NCI-H1105 (cell line): ENCODE measurements around the gene DBNL.

Experiments
- DNase-seq: peaks from one replicate; lab custom pipeline; 2025; lab: John Stamatoyannopoulos, UW

DBNL gene

DNA sequence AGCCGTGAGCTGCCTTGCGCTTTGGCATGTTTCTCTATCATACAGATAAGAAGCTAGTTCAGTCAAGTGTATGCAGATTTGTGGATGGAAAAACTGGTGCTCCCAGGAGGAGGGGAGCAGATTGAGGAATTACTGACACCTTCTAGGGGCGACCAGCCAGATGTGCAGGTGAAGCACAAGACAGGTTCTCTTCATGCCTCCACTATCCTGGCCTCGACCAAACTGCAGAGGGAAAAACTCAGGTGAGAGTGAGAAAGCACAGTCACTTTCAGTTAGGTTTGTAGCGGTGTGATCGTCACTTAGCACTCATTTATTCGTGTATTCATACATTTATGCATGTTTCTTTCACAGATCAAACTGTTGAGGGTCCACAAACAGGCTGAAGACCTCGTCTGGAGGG is 600 bp upstream of the DBNL start:
- DNase-seq: no peak

DNA sequence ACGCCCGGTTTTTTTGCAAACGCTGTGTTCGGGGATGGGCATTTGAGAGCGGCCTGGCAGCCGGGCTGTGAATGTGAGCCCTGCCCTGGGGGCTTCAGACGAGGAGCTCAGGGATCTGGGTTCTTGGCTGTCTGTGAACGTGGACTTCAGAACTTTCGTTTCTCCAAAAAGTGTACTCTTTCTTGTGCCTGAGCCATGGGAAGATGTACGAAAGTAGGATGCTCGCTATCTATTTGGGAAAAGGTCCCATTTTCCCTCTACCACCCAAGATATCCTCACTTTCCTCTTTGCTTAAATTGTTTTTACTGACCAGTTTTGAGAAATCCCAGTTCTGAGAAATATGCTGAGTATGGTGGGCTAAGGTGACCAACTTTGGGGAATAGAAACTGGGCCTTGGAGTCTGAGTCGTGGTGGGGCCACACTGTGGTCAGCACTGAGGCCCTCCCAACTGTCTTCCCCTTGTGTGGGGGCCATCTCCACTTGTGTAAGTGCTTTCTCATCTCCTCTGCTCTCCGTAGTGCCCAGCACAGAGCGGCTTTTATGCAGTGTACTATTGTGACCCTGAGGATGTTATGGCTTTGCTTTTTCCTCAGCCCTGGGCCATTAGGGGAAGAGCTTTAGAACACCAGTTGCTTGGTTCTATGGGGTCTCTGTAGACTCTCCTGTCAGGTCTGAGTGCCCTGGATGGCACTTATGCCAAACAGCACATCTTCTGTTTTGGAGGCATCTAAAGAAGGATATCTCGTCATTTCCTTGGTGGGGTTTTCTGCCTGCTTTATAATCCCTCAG is 918 bp downstream of the DBNL start:
- DNase-seq: no peak

DNA sequence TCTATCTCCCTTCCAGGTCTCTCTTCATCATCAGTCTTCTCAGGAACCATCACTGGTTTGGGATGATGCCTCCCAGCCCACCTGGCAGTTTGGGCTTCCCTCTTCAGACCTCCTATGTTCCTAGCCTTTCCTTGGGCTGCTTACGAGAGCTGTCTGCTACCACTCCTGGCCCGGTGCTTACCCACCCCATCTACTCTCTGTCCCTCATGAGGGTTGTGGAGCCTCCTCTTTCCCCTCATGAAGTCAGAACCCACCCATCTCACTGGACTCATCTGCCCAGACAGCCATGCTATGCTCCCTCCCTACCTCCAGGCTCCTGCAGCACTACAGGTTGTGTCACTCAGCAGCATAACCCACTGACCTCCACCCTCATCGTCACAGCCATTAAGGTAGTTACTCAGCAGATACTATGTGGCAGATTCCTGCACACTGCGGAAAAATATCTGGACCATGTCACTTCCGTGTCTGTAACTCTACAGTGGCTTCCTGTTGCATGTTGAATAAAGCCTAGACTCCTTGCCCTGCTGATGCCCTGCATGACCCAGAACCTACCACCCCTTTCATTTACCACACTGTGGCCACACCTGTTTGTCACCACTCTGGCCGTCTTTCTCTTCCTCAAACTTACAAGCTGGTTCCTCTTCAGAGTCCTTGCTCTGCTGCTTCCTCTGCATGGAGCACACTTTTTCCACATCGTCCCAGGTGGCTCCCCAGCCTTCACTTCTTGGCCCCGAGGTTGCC is 2.0 kb downstream of the DBNL start:
- DNase-seq: no peak

DNA sequence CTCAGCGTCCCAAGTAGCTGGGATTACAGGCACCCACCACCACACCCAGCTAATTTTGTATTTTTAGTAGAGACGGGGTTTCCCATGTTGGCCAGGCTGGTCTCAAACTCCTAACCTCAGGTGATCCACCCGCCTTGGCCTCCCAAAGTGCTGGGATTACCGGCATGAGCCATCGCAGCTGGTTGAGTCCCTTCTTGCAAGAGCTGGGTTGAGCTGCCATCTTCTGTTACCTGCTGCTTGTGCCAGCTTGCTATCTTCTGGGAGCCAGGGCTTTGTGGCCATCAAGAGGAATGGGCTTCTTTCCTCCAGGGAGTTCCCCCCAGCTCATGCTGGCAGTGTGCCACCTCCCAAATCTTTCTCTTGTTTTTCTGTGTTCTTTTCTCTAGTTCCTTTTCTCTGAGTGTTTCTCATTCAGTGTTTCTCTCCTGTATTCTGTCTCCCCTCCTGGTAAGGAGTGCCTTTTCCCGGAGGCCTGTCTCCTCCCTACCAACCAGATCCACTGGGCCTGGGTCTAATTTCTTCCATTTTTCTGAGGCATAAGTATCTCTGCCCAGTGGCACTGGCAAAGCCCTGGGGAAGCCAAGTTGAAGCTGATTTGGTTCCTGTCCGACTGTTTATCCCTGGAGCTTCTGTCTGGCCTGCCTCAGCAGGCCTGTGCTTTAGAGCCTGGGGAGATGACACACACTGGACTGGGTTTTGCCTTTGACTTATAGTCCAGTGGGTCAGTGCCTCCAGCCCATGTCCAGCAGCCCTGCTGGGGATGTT is 3.7 kb downstream of the DBNL start:
- DNase-seq: no peak

DNA sequence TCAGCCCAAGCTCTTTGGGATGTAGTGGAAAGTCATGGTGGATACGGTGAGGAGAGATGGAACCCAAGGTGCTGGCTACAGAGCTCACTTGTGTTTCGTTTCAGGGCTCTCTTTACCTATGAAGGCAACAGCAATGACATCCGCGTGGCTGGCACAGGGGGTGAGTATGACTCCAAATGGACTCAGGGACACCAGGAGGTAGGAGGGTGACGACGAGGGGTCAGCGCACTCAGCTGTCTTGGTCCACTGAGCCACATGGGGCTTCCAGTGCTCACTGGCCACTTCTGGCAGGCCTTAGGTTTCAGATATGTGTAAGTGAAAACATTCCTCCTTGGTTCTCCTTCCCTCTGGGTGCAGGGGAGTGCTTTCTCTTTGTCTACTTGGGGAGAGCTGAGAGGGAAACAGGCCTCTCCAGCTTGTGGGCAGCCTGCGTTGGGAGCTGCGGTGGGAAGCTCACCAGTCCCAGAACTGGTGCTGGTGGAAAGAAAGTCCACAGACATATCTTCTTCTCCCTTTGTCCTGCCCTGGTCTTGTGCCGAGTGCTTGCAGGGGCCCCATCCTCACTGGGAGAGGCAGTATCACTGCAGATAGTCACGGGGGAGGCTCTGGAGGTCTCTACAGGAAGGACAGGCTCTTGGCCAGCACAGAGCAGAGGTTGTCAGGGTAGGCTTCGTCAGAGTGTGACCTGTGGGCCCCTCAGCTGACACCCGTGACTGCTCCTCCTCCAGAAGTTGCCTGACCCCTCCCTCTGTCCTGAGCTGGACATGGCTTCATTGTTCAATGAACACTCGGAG is 5.8 kb downstream of the DBNL start:
- no peak for DNase-seq

DNA sequence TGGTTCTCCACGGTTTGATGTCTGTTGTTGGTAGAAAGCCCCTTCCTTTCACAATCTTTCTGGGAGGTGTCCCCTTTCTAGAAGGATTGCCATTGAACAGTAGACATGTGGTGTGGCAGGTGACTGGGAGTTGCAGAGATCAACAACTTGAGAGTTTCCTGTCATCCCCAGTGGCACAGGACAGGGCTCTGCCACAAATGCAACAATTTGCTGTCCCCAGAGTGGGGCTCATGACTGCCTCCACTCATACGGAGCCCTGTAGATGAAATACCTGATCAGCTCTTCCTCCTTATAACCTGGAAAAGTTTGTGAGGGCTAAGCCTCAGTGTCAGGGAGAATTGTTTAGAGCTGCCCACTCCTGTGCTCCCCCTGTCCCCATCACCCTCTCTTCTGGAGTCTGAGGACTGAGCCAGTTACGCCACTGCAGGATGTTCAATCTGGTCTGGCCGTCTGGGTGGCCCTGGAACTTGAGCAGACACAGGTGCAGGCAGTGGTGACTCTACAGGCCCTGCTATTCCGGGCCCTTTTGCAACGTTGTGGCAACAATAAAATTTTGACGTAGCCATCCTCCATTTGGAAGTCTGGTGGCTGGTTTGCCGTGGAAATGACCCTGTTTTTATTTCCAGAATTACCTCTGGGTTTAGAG is 6.5 kb downstream of the DBNL start:
- no peak for DNase-seq

DNA sequence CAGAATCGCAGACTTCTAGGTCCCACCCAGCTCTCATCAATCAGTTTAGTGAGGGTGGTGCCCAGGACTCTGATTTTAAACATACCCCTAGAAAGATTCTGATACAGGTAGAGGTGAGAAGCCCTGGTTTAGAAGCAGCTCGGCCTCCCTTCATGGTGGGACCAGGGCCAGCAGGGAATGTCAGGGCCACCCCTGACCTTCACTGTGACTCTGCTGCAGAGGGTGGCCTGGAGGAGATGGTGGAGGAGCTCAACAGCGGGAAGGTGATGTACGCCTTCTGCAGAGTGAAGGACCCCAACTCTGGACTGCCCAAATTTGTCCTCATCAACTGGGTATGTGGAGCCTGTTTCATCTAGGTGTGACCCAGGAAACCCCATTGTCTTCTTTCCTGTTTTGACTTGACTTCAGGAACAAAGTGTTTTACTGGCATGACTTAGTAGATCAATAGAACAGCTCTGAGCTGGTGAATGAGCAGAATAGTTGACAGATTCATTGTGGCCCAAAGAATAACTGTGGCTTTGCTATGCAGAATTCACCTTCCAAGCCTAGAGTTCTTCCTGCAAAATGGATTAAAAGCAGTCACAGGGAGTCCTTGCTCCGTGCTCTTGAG is 7.2 kb downstream of the DBNL start:
- no peak for DNase-seq

DNA sequence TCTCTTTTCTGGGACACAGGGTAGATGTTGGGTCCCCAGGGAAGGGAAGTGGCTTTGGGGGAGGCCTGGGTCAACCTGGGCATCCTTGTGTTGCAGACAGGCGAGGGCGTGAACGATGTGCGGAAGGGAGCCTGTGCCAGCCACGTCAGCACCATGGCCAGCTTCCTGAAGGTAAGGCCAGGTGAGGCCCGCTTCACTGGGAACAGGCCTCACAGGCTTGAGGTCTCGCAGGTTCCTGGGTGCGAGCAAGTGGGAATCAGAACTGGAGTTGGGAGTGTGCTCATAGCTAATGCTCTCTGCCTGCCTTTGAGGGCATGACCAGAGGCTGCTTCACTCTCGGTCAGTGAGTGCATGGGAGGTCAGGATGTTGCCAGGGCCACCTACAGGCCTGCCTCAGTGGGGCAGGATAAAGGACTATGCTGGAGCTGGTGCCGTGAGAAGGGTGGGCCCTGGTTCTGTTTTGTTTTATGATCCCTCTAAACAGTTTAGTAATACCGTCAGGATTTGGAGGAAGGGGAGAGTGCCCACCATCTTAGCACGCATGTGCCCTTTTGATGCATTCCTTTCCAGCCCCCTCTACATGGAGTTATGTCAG is 8.4 kb downstream of the DBNL start:
- no peak for DNase-seq

DNA sequence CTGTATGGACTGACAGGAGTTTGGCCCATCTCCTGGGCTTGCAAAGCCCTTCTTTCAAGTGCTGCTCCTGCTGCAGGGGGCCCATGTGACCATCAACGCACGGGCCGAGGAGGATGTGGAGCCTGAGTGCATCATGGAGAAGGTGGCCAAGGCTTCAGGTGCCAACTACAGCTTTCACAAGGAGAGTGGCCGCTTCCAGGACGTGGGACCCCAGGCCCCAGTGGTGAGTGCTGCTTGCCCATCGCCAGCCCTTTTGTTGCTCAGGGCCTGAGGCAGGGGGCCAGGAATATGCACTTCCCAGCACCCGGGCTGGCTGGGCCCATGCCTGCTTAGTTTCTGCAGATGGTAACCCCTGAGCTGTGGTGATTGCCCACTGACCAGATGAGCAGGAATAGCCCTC is 12.2 kb downstream of the DBNL start:
- no peak for DNase-seq

DNA sequence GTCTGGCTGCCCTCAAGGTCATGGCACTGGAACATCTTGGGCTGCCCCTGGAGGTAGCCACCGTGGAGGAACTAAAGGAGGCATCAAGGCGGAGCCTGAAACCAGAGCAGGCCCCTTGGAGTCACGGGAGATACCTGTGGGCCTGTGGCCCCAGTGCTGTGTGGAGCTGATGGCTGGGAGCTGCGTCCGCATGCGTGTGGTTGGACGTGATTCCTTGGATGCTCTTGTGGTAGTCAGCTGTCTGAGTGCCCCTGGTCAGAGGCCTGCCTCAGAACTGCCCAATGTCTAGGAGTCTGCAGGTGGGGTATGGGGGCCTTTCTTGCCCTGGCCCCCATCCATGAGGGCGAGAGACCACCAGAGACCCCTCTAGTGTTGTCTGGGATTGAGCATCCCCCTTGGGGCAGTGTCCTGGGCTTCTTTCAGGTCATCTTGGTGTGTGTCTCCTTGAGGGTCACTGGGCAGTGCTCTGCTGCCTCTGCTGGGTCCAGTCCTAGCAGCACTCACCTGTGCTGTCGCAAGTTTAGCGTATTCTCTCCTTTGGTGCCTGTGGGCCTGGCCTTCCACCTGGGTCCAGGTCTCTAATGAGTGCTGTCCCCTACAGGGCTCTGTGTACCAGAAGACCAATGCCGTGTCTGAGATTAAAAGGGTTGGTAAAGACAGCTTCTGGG is 12.8 kb downstream of the DBNL start:
- DNase-seq: no peak

DNA sequence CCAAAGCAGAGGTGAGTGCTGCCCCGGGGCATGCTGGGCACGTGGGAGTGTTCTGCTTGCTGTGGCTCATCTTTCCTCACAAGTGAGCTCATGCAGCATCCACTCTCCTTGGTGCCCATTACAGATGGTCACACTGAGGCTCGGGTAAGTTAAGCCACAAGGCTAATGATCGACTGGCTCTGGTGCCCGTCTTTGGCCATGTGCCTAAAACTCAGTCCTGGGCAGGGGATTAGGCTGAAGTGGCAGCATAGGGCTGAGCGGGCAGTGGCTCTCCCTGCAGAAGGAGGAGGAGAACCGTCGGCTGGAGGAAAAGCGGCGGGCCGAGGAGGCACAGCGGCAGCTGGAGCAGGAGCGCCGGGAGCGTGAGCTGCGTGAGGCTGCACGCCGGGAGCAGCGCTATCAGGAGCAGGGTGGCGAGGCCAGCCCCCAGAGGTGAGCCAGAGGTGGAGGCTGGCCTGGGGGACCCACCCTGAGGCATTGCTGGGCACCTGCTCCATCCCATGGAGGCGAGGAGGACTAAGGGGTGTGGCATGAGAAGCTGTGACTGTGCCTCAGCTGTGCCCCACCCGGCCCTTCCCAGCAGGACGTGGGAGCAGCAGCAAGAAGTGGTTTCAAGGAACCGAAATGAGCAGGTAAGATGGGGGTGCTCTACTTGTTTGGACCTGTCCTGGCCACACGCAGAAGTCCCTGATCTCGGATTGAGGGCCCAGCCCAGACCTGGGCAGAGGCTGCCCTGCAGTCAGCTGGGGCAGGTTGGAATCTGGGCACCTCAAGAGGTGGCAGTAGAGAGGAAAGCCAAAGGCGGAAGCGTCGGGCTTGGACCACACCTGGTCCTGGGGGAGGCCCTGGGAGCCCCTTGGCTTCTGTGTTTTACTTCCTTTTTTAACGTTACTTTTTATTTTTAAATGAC is 13.6 kb downstream of the DBNL start:
- no peak for DNase-seq

DNA sequence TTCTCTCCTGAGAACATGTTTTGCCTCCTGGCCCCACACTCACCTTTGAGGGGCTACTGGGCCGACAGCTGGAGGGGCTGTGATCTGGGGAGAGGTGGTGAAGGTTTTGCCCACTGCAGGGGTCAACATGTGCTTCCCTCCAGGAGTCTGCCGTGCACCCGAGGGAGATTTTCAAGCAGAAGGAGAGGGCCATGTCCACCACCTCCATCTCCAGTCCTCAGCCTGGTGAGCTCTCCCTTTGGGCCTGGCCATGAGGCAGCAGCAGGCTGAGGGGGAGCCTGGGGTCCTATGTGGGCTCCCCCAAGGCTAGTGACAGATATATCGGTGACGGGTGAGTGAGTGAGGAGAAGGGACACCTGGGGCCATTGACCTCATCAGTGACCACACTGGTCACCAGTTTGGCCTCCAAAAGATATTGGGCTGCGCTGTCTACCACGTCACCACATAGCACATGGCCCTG is 14.3 kb downstream of the DBNL start:
- no peak for DNase-seq

DNA sequence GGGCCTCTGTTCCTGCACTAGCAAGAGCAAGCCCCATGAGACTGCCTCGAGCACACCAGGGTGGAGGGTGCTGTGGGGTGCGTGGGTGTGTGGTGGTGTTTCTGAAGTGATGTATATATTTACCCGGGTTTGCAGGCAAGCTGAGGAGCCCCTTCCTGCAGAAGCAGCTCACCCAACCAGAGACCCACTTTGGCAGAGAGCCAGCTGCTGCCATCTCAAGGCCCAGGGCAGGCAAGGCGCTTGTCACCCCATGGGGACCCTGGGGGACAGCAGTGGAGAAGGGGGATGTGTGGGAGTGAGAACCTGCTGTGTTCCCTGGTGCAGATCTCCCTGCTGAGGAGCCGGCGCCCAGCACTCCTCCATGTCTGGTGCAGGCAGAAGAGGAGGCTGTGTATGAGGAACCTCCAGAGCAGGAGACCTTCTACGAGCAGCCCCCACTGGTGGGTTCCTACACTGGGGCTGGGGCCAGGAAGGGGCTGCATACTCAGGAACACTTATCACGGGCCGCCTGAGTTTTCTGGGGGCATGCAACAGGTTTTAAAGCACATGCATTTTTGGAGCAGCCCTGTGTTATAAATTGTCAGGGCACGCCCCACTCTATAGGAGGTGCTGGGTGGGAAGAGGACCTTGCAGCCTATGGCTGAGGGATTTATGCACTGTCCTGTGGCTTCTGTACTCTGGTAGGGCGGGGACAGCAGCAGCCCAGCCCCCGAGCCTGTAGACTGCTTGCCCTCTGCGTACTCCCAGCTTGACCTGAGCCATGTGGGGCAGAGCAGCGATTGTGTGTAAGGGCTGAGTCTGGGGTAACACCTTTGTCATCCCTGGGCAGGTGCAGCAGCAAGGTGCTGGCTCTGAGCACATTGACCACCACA is 15.0 kb downstream of the DBNL start:
- no peak for DNase-seq

DNA sequence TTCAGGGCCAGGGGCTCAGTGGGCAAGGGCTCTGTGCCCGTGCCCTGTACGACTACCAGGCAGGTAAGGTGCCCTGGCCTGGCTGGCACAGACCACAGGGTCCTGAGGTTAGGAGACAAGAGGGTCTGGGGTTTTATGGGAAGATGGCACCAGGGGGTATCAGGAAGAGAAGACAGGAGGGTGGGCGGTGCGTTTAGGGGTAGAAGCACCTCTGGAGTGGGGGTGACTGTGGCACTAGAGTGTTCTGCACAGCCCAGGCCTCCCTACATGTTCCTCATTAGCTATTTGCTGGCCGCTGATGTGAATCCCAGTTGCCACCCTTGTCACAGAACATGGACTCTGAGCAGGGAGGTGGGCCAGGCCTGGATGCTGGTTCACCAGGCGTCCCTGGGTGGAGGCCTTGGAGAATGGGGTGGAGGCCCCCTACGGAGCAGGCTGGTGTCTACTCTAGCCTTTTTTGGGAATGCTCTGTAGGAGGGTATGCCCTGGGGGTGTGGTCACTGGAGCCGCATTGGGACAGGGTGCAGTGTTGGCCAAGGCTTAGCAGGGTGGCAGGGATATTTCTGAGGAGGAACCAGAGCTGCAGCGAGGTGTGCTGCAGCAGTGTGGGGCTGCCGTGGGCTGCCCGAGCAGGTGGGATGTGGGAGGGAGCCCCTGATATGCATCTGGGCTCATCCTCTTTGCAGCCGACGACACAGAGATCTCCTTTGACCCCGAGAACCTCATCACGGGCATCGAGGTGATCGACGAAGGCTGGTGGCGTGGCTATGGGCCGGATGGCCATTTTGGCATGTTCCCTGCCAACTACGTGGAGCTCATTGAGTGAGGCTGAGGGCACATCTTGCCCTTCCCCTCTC is 15.8 kb downstream of the DBNL start:
- DNase-seq: no peak

DNA sequence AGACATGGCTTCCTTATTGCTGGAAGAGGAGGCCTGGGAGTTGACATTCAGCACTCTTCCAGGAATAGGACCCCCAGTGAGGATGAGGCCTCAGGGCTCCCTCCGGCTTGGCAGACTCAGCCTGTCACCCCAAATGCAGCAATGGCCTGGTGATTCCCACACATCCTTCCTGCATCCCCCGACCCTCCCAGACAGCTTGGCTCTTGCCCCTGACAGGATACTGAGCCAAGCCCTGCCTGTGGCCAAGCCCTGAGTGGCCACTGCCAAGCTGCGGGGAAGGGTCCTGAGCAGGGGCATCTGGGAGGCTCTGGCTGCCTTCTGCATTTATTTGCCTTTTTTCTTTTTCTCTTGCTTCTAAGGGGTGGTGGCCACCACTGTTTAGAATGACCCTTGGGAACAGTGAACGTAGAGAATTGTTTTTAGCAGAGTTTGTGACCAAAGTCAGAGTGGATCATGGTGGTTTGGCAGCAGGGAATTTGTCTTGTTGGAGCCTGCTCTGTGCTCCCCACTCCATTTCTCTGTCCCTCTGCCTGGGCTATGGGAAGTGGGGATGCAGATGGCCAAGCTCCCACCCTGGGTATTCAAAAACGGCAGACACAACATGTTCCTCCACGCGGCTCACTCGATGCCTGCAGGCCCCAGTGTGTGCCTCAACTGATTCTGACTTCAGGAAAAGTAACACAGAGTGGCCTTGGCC is 16.6 kb downstream of the DBNL start:
- DNase-seq: no peak

DNA sequence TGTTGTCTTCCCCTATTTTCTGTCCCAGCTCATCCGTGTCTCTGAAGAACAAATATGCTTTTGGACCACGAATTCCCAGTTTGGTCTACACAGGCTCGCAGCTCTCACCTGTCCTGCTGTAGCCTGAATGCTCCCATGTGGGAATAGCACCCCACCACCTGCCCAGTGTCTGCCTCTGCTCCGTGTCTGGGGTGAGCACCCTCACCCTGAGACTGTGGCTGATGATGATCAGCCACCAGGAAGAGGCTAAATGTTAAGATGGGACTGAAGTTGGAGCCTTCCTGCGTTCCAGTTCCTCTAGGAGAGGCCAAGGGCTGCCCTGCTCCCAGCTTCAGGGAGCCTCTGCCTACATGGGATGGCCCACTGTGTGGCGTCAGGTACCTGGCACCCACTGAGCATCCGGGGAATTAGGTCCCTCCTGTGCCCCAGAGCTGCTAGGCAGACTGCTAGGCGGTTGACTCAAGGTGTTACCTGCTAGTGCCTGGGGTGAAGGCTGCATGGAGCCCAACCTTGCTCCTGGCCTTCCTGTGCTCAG is 17.2 kb downstream of the DBNL start:
- no peak for DNase-seq
